HepG2 (cell line): ENCODE data around the gene ZACN. TPM values are rescaled to one million over a fixed set of nuclear protein-coding genes. Genes with fewer than 3 reads are reported as not detected.

Experiments
- CBX1 ChIP-seq: IDR thresholded peaks from one replicate; pipeline ENCODE4 v1.6.1; 2016; ENCODE audit warnings: antibody characterized with exemption, low read depth
- DRAP1 ChIP-seq: IDR thresholded peaks from 2 replicates; pipeline ENCODE4 v1.6.1; 2016; ENCODE audit warnings: missing genetic modification reagents, missing compliant biosample characterization
- EED ChIP-seq: sonication (generic); formaldehyde crosslinking; IDR thresholded peaks from 2 replicates; pipeline ENCODE4 v1.5.0; 2020; ENCODE audit warnings: mild to moderate bottlenecking, missing genetic modification reagents
- HIC2 ChIP-seq: sonication (generic); formaldehyde crosslinking; IDR thresholded peaks from 2 replicates; pipeline ENCODE4 v1.9.0; 2022; ENCODE audit warnings: low read depth, missing genetic modification reagents
- JUN ChIP-seq: sonication (generic); formaldehyde crosslinking; IDR thresholded peaks from 2 replicates; pipeline ENCODE4 v1.4.0; 2020; ENCODE audit warnings: mild to moderate bottlenecking, missing genetic modification reagents
- MZF1 ChIP-seq: sonication (generic); formaldehyde crosslinking; IDR thresholded peaks from 2 replicates; pipeline ENCODE4 v1.8.1; 2023; ENCODE audit warnings: mild to moderate bottlenecking, missing genetic modification reagents, borderline replicate concordance
- NR0B2 ChIP-seq: sonication (generic); formaldehyde crosslinking; IDR thresholded peaks from 2 replicates; pipeline ENCODE4 v1.4.0; 2020; ENCODE audit warnings: mild to moderate bottlenecking, missing genetic modification reagents
- NR2F2 ChIP-seq: IDR thresholded peaks from 2 replicates; pipeline ENCODE4 v1.6.1; 2012; ENCODE audit warnings: low read depth, inconsistent platforms, borderline replicate concordance
- REL ChIP-seq: sonication (generic); formaldehyde crosslinking; conservative IDR thresholded peaks from 2 replicates; pipeline ENCODE4 v1.8.0; 2022; ENCODE audit warnings: mild to moderate bottlenecking, missing genetic modification reagents, moderate library complexity
- TFE3 ChIP-seq: IDR thresholded peaks from 2 replicates; pipeline ENCODE4 v1.6.1; 2016
- ZBED4 ChIP-seq: sonication (generic); formaldehyde crosslinking; IDR thresholded peaks from 2 replicates; pipeline ENCODE4 v1.4.0; 2020; ENCODE audit warnings: missing genetic modification reagents, borderline replicate concordance
- ZBTB38 ChIP-seq: sonication (generic); formaldehyde crosslinking; IDR thresholded peaks from 2 replicates; pipeline ENCODE4 v1.5.1; 2020; ENCODE audit warnings: mild to moderate bottlenecking, missing genetic modification reagents
- ZBTB43 ChIP-seq: sonication (generic); formaldehyde crosslinking; conservative IDR thresholded peaks from 2 replicates; pipeline ENCODE4 v1.4.0; 2020; ENCODE audit warnings: missing genetic modification reagents
- ZBTB8A ChIP-seq: sonication (generic); formaldehyde crosslinking; IDR thresholded peaks from 2 replicates; pipeline ENCODE4 v1.4.0; 2020; ENCODE audit warnings: mild to moderate bottlenecking, low read depth, missing genetic modification reagents, borderline replicate concordance
- ZFX ChIP-seq: sonication (generic); formaldehyde crosslinking; IDR thresholded peaks from 2 replicates; pipeline ENCODE4 v1.4.0; 2020; ENCODE audit warnings: mild to moderate bottlenecking, low read depth, missing genetic modification reagents, moderate library complexity
- ZNF256 ChIP-seq: sonication (generic); formaldehyde crosslinking; conservative IDR thresholded peaks from 2 replicates; pipeline ENCODE4 v1.4.0; 2020; ENCODE audit warnings: missing genetic modification reagents
- ZNF317 ChIP-seq: sonication (generic); formaldehyde crosslinking; IDR thresholded peaks from 2 replicates; pipeline ENCODE4 v1.5.0; 2020; ENCODE audit warnings: mild to moderate bottlenecking, missing genetic modification reagents
- ZNF431 ChIP-seq: sonication (generic); formaldehyde crosslinking; IDR thresholded peaks from 2 replicates; pipeline ENCODE4 v1.9.0; 2022; ENCODE audit warnings: missing genetic modification reagents, low read depth, mild to moderate bottlenecking, borderline replicate concordance
- ZNF549 ChIP-seq: sonication (generic); formaldehyde crosslinking; IDR thresholded peaks from 2 replicates; pipeline ENCODE4 v1.5.0; 2020; ENCODE audit warnings: missing genetic modification reagents
- polyA plus RNA-seq, 8 experiments: library from polyadenylated mRNA; depleted of rRNA in 3 of 8; stranded (reverse) in 7 of 8; unstranded in 1 of 8; fragments of >200 nt; fragmentation: Illumina TruSeq in 4 of 8; extraction: Trizol in 4 of 8; gene quantifications; 2 replicates each; pipeline versions ENCODE4 v1.2.1 to v1.2.3, GENCODE V29; 2011 to 2016; ENCODE audit warnings: low read depth in 4 of 8, missing spikeins in 1 of 8, mixed read lengths in 1 of 8; ENCODE audit not compliant: insufficient read depth in 1 of 8
- total RNA-seq, 5 experiments: library from RNA; depleted of rRNA; stranded (reverse); fragments of >200 nt; fragmentation: Illumina TruSeq; extraction: Trizol; gene quantifications; 2 replicates each; pipeline ENCODE4 v1.2.3, GENCODE V29; 2016; ENCODE audit warnings: low read depth in 1 of 5

The ZACN gene
- total and polyA plus RNA-seq, 2 of the 13 experiments (the other 11 are each of a cell fraction or from before 2014, with no cell fraction given) = 0.11 to 0.15 TPM

GRCh38 chr17:76032073-76032779, 46.8 kb upstream of the ZACN start (continued):
- 0 out of 2 replicates have a peak, but pooled peaks have one; percentile 39 for TF ChIP-seq ZBED4
- TF ChIP-seq ZBTB8A (CRISPR knock-in tag) = no peak
- TF ChIP-seq ZBTB43 (CRISPR knock-in tag) = peak; percentile 58; the same call in 1 of the 2 replicates
- peak; percentile 94 for TF ChIP-seq HIC2 (CRISPR knock-in tag)
- 0 out of 2 replicates have a peak, but pooled peaks have one; percentile 27 for TF ChIP-seq JUN (CRISPR knock-in tag)
- TF ChIP-seq ZNF256 (CRISPR knock-in tag) = peak; percentile 57; the same call in 1 of the 2 replicates
- peak; percentile 39; the same call in 1 of the 2 replicates for TF ChIP-seq DRAP1
- peak; percentile 55; the same call in 1 of the 2 replicates for TF ChIP-seq ZNF431 (CRISPR knock-in tag)
- no peak for TF ChIP-seq MZF1 (CRISPR knock-in tag)
- no peak for TF ChIP-seq CBX1
- no peak for TF ChIP-seq REL (CRISPR knock-in tag)
- peak; percentile 72 for TF ChIP-seq ZFX (CRISPR knock-in tag)
- peak; percentile 28; the same call in 1 of the 2 replicates for TF ChIP-seq ZNF317 (CRISPR knock-in tag)
- TF ChIP-seq EED (CRISPR knock-in tag) = no peak
- peak; percentile 96 for TF ChIP-seq ZNF549
- peak; percentile 35; the same call in 1 of the 2 replicates for TF ChIP-seq TFE3 (CRISPR knock-in tag)
- TF ChIP-seq NR0B2 = peak; percentile 32; the same call in 1 of the 2 replicates
- no peak for TF ChIP-seq NR2F2
- peak; percentile 41; the same call in 1 of the 2 replicates for TF ChIP-seq ZBTB38
